Type B pancreatic cell (in vitro differentiated cells): ENCODE results near the gene ZC3H14. TPM values are rescaled to one million over a fixed set of nuclear protein-coding genes. Genes with fewer than 3 reads are reported as not detected.

Source experiments
- DNase-seq: peaks from one replicate; pipeline ENCODE4 v3.0.0; 2021; ENCODE audit warnings: mixed read lengths; ENCODE audit not compliant: unreplicated experiment; ENCODE audit errors: extremely low spot score
- H3K27ac Mint-ChIP-seq: 2 replicates; pipeline ENCODE4 v1.8.0; 2021; ENCODE audit warnings: mild to moderate bottlenecking, mixed read lengths
- H3K27me3 Mint-ChIP-seq: 2 replicates; pipeline ENCODE4 v1.8.0; 2021; ENCODE audit warnings: mixed read lengths
- H3K36me3 Mint-ChIP-seq: 2 replicates; pipeline ENCODE4 v1.8.0; 2021; ENCODE audit warnings: mixed read lengths
- H3K4me1 Mint-ChIP-seq: one replicate; pipeline ENCODE4 v1.8.0; 2021; ENCODE audit warnings: mixed read lengths; ENCODE audit not compliant: unreplicated experiment
- H3K4me3 Mint-ChIP-seq: 2 replicates; pipeline ENCODE4 v1.8.0; 2021; ENCODE audit warnings: mild to moderate bottlenecking, mixed read lengths
- H3K9me3 Mint-ChIP-seq: 2 replicates; pipeline ENCODE4 v1.8.0; 2021; ENCODE audit warnings: mixed read lengths
- CTCF ChIP-seq: fragments of 200-600 bp; sonication (generic); conservative IDR thresholded peaks from 2 replicates; pipeline ENCODE4 v1.5.0; 2021; ENCODE audit warnings: antibody characterized with exemption, mild to moderate bottlenecking
- total RNA-seq: library from RNA; stranded (reverse); gene quantifications from 2 replicates; pipeline ENCODE4 v1.2.1, GENCODE V29; 2021; ENCODE audit warnings: low replicate concordance

The ZC3H14 gene
- total RNA-seq, 1 donor from 2014 or later, result 90.0 TPM

GRCh38 chr14:88599326-88599725, 36.5 kb downstream of the ZC3H14 start:
- no peak for TF ChIP-seq CTCF
- H3K27ac Mint-ChIP-seq, result peak overlapping the region; percentile 80
- no peaks in the 10 kb centered on the region for H3K9me3 Mint-ChIP-seq
- no peaks in the 10 kb centered on the region for H3K27me3 Mint-ChIP-seq
- DNase-seq, result no peak
- peaks cover 5% of the 10 kb centered on the region for H3K4me1 Mint-ChIP-seq
- H3K36me3 Mint-ChIP-seq, result peaks cover 45% of the 10 kb centered on the region
- no peak overlapping the region for H3K4me3 Mint-ChIP-seq

GRCh38 chr14:88599761-88600439, 37.1 kb downstream of the ZC3H14 start:
- no peaks in the 10 kb centered on the region for H3K9me3 Mint-ChIP-seq
- H3K27ac Mint-ChIP-seq, result peak overlapping the region; percentile 80
- TF ChIP-seq CTCF, result no peak
- no peak for DNase-seq
- H3K4me1 Mint-ChIP-seq, result peaks cover 5% of the 10 kb centered on the region
- H3K4me3 Mint-ChIP-seq, result no peak overlapping the region
- no peaks in the 10 kb centered on the region for H3K27me3 Mint-ChIP-seq
- peaks cover 44% of the 10 kb centered on the region for H3K36me3 Mint-ChIP-seq

GRCh38 chr14:88604212-88604611, 41.4 kb downstream of the ZC3H14 start:
- no peak for TF ChIP-seq CTCF
- no peaks in the 10 kb centered on the region for H3K9me3 Mint-ChIP-seq
- H3K27ac Mint-ChIP-seq, result no peak overlapping the region

GRCh38 chr14:88605594-88605993, 42.8 kb downstream of the ZC3H14 start:
- Mint-ChIP-seq H3K27me3 (no peaks in the 10 kb centered on the region), H3K9me3 (no peaks in the 10 kb centered on the region), H3K27ac (no peak overlapping the region), H3K4me3 (no peak overlapping the region), H3K36me3 (peaks cover 56% of the 10 kb centered on the region), H3K4me1 (no peaks in the 10 kb centered on the region)
- TF ChIP-seq CTCF, result no peak
- no peak for DNase-seq

More at GRCh38 chr14:88604212-88604611, 41.4 kb downstream of the ZC3H14 start:
- Mint-ChIP-seq H3K4me3 (no peak overlapping the region), H3K27me3 (no peaks in the 10 kb centered on the region), H3K36me3 (peaks cover 52% of the 10 kb centered on the region), H3K4me1 (no peaks in the 10 kb centered on the region)
- DNase-seq, result no peak

- TF ChIP-seq CTCF, result no peak
- peak overlapping the region; percentile 50 for H3K27ac Mint-ChIP-seq
- DNase-seq, result no peak
- H3K9me3 Mint-ChIP-seq, result no peaks in the 10 kb centered on the region
- H3K4me3 Mint-ChIP-seq, result no peak overlapping the region
- peaks cover 44% of the 10 kb centered on the region for H3K36me3 Mint-ChIP-seq
- no peaks in the 10 kb centered on the region for H3K27me3 Mint-ChIP-seq
- H3K4me1 Mint-ChIP-seq, result no peaks in the 10 kb centered on the region
Observed at GRCh38 chr14:88607829-88608228, 45.0 kb downstream of the ZC3H14 start.
